ENCODE results near the gene DECR2. TPM values are rescaled to one million over a fixed set of nuclear protein-coding genes. Genes with fewer than 3 reads are reported as not detected.

The DECR2 gene
- total RNA-seq, 1 donor from 2014 or later: 6.7 TPM

DNA sequence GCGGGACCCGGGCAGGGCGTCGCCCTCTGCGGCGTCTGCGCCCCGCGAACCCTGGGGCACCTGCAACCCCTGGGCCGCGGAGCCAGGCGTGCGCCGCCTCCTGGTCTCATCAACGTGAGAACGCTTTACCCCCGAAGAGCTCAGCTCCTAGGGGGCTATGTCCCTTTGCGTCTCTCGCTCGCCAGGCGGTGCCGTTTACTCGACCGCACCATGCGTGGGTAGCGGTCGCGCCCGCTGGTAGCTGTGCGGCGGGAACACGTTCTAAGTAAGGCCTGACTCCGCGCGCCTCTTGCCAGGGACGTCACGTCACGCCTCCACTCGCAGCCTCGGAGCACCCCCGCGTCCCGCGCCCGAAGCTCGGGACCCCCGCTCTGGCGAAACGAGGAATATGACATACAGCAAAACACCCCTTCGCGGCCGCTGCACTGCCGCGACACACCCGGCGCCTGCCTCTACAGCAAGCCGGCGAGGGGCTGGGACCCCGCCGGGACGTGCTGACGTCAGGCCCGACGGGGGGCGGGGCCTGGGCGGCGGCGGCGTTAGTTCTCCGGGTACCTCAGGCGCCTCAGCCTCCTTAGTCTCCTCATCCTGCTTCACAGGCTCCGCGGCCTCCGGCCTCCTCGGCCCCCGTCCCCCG, 23.5 kb downstream of the DECR2 start, which contains the start of gene RAB11FIP3:
TSS of gene RAB11FIP3 (plus strand) at position 568 of the 637 bp plus-strand sequence. CDS start 358 bp downstream, outside the sequence.
- POLR2A ChIA-PET: interaction anchor here (0.7 to 2.1 kb wide), 4 partner anchors 23 to 72 kb away, joined by 3 to 10 read pairs (median 4); partner anchors contain the start of genes AXIN1 and DECR2
- Mint-ChIP-seq H3K4me3 (peak within 1 kb of the TSS; percentile 89), H3K36me3 (ENCODE audit: low read depth) (peaks cover 8% of the 10 kb centered on the region), H3K9me3 (no peaks in the 10 kb centered on the region), H3K27ac (peak within 1 kb of the TSS; percentile 82), H3K4me1 (peaks cover 30% of the 10 kb centered on the region), H3K27me3 (no peaks in the 10 kb centered on the region)
- TF ChIP-seq, protein P1, sequence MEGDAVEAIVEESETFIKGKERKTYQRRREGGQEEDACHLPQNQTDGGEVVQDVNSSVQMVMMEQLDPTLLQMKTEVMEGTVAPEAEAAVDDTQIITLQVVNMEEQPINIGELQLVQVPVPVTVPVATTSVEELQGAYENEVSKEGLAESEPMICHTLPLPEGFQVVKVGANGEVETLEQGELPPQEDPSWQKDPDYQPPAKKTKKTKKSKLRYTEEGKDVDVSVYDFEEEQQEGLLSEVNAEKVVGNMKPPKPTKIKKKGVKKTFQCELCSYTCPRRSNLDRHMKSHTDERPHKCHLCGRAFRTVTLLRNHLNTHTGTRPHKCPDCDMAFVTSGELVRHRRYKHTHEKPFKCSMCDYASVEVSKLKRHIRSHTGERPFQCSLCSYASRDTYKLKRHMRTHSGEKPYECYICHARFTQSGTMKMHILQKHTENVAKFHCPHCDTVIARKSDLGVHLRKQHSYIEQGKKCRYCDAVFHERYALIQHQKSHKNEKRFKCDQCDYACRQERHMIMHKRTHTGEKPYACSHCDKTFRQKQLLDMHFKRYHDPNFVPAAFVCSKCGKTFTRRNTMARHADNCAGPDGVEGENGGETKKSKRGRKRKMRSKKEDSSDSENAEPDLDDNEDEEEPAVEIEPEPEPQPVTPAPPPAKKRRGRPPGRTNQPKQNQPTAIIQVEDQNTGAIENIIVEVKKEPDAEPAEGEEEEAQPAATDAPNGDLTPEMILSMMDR (IDR thresholded peaks at IDR 0.05): no peak
- peak; percentile 92 for ATAC-seq (ENCODE audit: low read depth)
- CTCF ChIA-PET: interaction anchor here (2.2 kb wide), 1 partner anchor 24 kb away, joined by 7 read pairs; the partner anchor contains the start of gene DECR2
- intact Hi-C loops (cut with micrococcal nuclease): loop anchor here (1.0 kb wide), 4 partner anchors 23 to 102 kb away; partner anchors contain the start of genes AXIN1 and CAPN15
- DNase-seq: peak; percentile 93

DNA sequence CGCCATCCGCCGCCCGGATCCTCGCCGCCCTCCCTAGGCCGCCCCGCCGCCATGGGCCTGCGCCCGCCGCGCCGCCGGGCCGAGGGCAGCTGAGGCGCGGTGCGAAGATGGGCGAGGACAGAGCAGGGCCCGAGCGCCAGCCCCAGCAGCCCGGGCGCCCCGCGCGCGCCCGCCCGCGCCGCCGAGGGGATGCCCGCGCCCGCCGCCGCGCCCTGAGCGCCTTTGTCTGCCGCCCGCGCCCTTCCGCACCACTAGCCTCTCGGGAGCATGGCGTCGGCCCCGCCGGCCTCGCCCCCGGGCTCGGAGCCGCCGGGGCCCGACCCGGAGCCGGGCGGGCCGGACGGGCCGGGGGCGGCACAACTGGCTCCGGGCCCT, 24.0 kb downstream of the DECR2 start:
- Mint-ChIP-seq H3K36me3 (ENCODE audit: low read depth) (peaks cover 8% of the 10 kb centered on the region), H3K4me1 (peaks cover 30% of the 10 kb centered on the region), H3K4me3 (peak overlapping the region; percentile 89), H3K9me3 (no peaks in the 10 kb centered on the region), H3K27me3 (no peaks in the 10 kb centered on the region), H3K27ac (no peak overlapping the region)
- TF ChIP-seq, protein P1 (IDR thresholded peaks at IDR 0.05): no peak
- intact Hi-C loops (cut with micrococcal nuclease): loop anchor here (1.0 kb wide), 4 partner anchors 23 to 102 kb away; partner anchors contain the start of genes AXIN1 and CAPN15
- ChIA-PET POLR2A (interaction anchor here (0.5 to 2.1 kb wide), 4 partner anchors 24 to 43 kb away, joined by 3 to 10 read pairs (median 4); partner anchors contain the start of gene DECR2), CTCF (interaction anchor here (1.2 to 2.2 kb wide), 2 partner anchors 24 to 25 kb away, joined by 3 to 7 read pairs; partner anchors contain the start of gene DECR2)
- peak; percentile 53 for ATAC-seq (ENCODE audit: low read depth)
- DNase-seq: no peak

GRCh38 chr16:426115-426905, 24.6 kb downstream of the DECR2 start:
- Mint-ChIP-seq H3K27me3 (no peaks in the 10 kb centered on the region), H3K4me1 (peaks cover 30% of the 10 kb centered on the region), H3K27ac (no peak overlapping the region), H3K9me3 (no peaks in the 10 kb centered on the region), H3K4me3 (peak overlapping the region; percentile 78), H3K36me3 (ENCODE audit: low read depth) (peaks cover 8% of the 10 kb centered on the region)
- ChIA-PET CTCF (interaction anchor here (1.2 to 2.2 kb wide), 2 partner anchors 25 to 26 kb away, joined by 3 to 7 read pairs; partner anchors contain the start of gene DECR2), POLR2A (interaction anchor here (0.5 to 0.9 kb wide), 2 partner anchors 25 to 30 kb away, joined by 3 to 4 read pairs; no protein-coding TSS in a partner anchor)
- DNase-seq (peak; percentile 30), ATAC-seq (ENCODE audit: low read depth) (no peak)
- TF ChIP-seq, protein P1 (IDR thresholded peaks at IDR 0.05): no peak
- intact Hi-C loops (cut with micrococcal nuclease): no loop called here

- CTCF ChIA-PET: interaction anchor here (1.2 to 2.2 kb wide), 2 partner anchors 25 to 26 kb away, joined by 3 to 7 read pairs; partner anchors contain the start of gene DECR2
- peak overlapping the region; percentile 78 for H3K4me3 Mint-ChIP-seq
- DNase-seq (no peak), ATAC-seq (ENCODE audit: low read depth) (no peak)
- intact Hi-C loops (cut with micrococcal nuclease): no loop called here
- POLR2A ChIA-PET: no interaction called here
- H3K27ac Mint-ChIP-seq: no peak overlapping the region
- H3K27me3 Mint-ChIP-seq: no peaks in the 10 kb centered on the region
- no peaks in the 10 kb centered on the region for H3K9me3 Mint-ChIP-seq
- TF ChIP-seq, protein P1 (IDR thresholded peaks at IDR 0.05): no peak
- H3K36me3 Mint-ChIP-seq (ENCODE audit: low read depth): peaks cover 9% of the 10 kb centered on the region
- H3K4me1 Mint-ChIP-seq: peaks cover 30% of the 10 kb centered on the region
Observed at GRCh38 chr16:426906-427249, 25.2 kb downstream of the DECR2 start.
